ENCODE measurements around the gene NBL1. TPM values are rescaled to one million over a fixed set of nuclear protein-coding genes. Genes with fewer than 3 reads are reported as not detected.

The NBL1 gene
- total and polyA plus RNA-seq, 9 of the 15 experiments (the other 6 are each of a cell fraction or from before 2014, with no cell fraction given), result 0.10 to 3.7 (median 1.8) TPM; not detected in 1

DNA sequence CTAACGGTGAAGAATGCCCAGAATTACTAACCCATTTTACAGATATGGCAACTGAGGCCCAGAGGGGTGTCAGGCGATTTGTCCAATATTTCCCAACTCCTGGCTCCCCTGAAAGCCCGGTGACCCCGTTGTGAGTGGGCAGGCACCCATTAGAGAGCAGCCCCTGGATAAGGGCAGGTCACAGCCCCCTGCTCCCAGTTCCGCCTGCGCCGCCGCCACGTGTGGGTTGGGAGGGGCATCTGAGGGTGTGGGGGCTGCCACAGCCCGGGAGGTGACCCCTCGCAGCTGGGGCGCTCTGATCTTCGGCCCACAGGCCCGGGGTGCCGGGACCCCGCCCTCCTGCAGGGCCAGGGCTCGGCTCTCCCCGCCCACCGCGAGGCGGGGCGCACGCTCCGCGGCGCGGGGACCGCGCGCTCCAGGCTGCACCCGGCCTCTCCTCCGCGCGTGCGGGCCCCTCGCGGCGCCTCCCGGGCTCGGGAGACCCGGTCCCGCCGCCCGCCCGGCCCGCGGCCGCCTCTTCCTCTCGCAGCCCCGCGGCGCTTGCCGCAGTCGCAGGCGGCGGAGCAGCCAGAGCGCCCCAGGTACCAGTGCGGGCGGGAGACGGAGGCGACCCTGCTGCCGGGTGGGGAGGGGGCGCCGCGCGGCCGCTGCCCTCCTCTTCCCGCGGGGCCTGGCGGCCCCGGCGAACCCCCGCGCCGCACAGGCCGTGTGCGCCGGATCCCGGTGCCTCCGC, 20.5 kb downstream of the NBL1 start, which contains the start of gene HTR6:
Gene HTR6, plus strand, starts transcription at position 423 of the 733 bp plus-strand sequence. CDS start 879 bp downstream, outside the sequence.
- Histone ChIP-seq H3K9ac (ENCODE audit: insufficient read depth in 1 of 2, low read depth in 2 of 2, low read length in 2 of 2) (peak within 1 kb of the TSS in 1 of 2 experiments; percentile 55; a peak in 1 of 4 replicates), H3K4me1 (replicated peaks in 1 of 2; ENCODE audit: control insufficient read depth in 2 of 2, insufficient read depth in 2 of 2, low read length in 2 of 2) (peaks cover 0 to 21% of the 10 kb centered on the region in 2 experiments; a peak in 2 of 5 replicates), H3K4me2 (ENCODE audit: insufficient read depth, low read length) (no peak within 1 kb of the TSS), H3K4me3 (no peak within 1 kb of the TSS), H3K79me2 (ENCODE audit: control insufficient read depth, insufficient read depth, low read length) (no peaks in the 10 kb centered on the region), H3K27me3 (ENCODE audit: control insufficient read depth in 2 of 2, insufficient read depth in 2 of 2, low read length in 2 of 2) (peaks cover 42 to 76% of the 10 kb centered on the region in 2 experiments; a peak in 4 of 5 replicates), H3K36me3 (ENCODE audit: control insufficient read depth, insufficient read depth, low read length) (no peaks in the 10 kb centered on the region), H3K27ac (ENCODE audit: extremely low read depth, low read depth, low read length) (no peak within 1 kb of the TSS), H3K9me1 (ENCODE audit: control insufficient read depth, insufficient read depth, low read length) (no peaks in the 10 kb centered on the region), H4K20me1 (replicated peaks; ENCODE audit: control insufficient read depth, insufficient read depth, low read length) (peaks cover 5% of the 10 kb centered on the region), H2AFZ (ENCODE audit: low read depth, low read length) (no peak within 1 kb of the TSS), H3K9me3 (replicated peaks; ENCODE audit: control insufficient read depth, insufficient read depth, low read depth, low read length) (no peaks in the 10 kb centered on the region)
- ChIA-PET POLR2A (no interaction called here), CTCF (ENCODE audit: low intra/inter-chr PET ratio) (no interaction called here)
- in situ Hi-C loops (cut with MboI), result loop anchor here (25.0 kb wide), 1 partner anchor 1052 kb away; no protein-coding TSS in a partner anchor
- BruUV-seq (replicated peaks), result no TSS peak
- DNase-seq (ENCODE audit: extremely low read depth in 1 of 4, low spot score in 3 of 4), result peak; percentile 40 to 93 (median 83)
- WGBS (ENCODE audit: insufficient coverage, low coverage, missing lambda C conversion rate), result 4% methylated on average over 37 of the region's 80 CpGs
- ATAC-seq, result peak; percentile 32
- FAIRE-seq, result no peak
- intact Hi-C loops (cut with micrococcal nuclease), result loop anchor here (5.0 kb wide), 1 partner anchor 148 kb away; no protein-coding TSS in a partner anchor
- TF ChIP-seq, protein P1, sequence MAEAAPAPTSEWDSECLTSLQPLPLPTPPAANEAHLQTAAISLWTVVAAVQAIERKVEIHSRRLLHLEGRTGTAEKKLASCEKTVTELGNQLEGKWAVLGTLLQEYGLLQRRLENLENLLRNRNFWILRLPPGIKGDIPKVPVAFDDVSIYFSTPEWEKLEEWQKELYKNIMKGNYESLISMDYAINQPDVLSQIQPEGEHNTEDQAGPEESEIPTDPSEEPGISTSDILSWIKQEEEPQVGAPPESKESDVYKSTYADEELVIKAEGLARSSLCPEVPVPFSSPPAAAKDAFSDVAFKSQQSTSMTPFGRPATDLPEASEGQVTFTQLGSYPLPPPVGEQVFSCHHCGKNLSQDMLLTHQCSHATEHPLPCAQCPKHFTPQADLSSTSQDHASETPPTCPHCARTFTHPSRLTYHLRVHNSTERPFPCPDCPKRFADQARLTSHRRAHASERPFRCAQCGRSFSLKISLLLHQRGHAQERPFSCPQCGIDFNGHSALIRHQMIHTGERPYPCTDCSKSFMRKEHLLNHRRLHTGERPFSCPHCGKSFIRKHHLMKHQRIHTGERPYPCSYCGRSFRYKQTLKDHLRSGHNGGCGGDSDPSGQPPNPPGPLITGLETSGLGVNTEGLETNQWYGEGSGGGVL (CRISPR knock-in tag; IDR thresholded peaks at IDR 0.05), result no peak
- TF ChIP-seq ZFP1 (CRISPR knock-in tag; IDR thresholded peaks at IDR 0.05) (no peak), PTBP1 (IDR thresholded peaks at IDR 0.05; ENCODE audit: low read depth, low read length) (0 out of 2 replicates have a peak, but pooled peaks have one; percentile 75), ZNF347 (CRISPR knock-in tag; IDR thresholded peaks at IDR 0.05; ENCODE audit: low read depth) (no peak), XRCC3 (IDR thresholded peaks at IDR 0.05) (no peak), KHSRP (IDR thresholded peaks at IDR 0.05) (no peak), HDAC2 (IDR thresholded peaks at IDR 0.05) (peak; percentile 67), SMARCA5 (IDR thresholded peaks at IDR 0.05) (peak; percentile 47; the same call in 1 of the 2 replicates)
- TF ChIP-seq, protein P2, sequence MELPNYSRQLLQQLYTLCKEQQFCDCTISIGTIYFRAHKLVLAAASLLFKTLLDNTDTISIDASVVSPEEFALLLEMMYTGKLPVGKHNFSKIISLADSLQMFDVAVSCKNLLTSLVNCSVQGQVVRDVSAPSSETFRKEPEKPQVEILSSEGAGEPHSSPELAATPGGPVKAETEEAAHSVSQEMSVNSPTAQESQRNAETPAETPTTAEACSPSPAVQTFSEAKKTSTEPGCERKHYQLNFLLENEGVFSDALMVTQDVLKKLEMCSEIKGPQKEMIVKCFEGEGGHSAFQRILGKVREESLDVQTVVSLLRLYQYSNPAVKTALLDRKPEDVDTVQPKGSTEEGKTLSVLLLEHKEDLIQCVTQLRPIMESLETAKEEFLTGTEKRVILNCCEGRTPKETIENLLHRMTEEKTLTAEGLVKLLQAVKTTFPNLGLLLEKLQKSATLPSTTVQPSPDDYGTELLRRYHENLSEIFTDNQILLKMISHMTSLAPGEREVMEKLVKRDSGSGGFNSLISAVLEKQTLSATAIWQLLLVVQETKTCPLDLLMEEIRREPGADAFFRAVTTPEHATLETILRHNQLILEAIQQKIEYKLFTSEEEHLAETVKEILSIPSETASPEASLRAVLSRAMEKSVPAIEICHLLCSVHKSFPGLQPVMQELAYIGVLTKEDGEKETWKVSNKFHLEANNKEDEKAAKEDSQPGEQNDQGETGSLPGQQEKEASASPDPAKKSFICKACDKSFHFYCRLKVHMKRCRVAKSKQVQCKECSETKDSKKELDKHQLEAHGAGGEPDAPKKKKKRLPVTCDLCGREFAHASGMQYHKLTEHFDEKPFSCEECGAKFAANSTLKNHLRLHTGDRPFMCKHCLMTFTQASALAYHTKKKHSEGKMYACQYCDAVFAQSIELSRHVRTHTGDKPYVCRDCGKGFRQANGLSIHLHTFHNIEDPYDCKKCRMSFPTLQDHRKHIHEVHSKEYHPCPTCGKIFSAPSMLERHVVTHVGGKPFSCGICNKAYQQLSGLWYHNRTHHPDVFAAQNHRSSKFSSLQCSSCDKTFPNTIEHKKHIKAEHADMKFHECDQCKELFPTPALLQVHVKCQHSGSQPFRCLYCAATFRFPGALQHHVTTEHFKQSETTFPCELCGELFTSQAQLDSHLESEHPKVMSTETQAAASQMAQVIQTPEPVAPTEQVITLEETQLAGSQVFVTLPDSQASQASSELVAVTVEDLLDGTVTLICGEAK (IDR thresholded peaks at IDR 0.05), result no peak
- TF ChIP-seq, protein P2 (CRISPR knock-in tag; IDR thresholded peaks at IDR 0.05), result no peak
- TF ChIP-seq, protein P3, sequence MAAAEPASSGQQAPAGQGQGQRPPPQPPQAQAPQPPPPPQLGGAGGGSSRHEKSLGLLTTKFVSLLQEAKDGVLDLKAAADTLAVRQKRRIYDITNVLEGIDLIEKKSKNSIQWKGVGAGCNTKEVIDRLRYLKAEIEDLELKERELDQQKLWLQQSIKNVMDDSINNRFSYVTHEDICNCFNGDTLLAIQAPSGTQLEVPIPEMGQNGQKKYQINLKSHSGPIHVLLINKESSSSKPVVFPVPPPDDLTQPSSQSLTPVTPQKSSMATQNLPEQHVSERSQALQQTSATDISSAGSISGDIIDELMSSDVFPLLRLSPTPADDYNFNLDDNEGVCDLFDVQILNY (CRISPR knock-in tag; IDR thresholded peaks at IDR 0.05), result no peak
